ENCODE results near the gene TSEN2.

GRCh38 chr3:12468757-12469156, 15.5 kb upstream of the TSEN2 start:
- TF ChIP-seq CTCF (IDR thresholded peaks at IDR 0.05) (no peak), POLR2AphosphoS5 (IDR thresholded peaks at IDR 0.05) (no peak), POLR2A (IDR thresholded peaks at IDR 0.05) (no peak)

Data from suprapubic skin (tissue), 4 donors.